ENCODE results near the gene ICAM1.

- TF ChIP-seq CTCF (IDR thresholded peaks at IDR 0.05) (no peak), POLR2AphosphoS5 (IDR thresholded peaks at IDR 0.05) (no peak), POLR2A (IDR thresholded peaks at IDR 0.05) (no peak), EP300 (IDR thresholded peaks at IDR 0.05) (no peak)
Observed at GRCh38 chr19:10290357-10290875, 19.5 kb downstream of the ICAM1 start.
